Stimulated activated CD8-positive, alpha-beta memory T cell treated with anti-CD3 and anti-CD28 coated beads, Interleukin-12 subunit alpha, Interleukin-12 subunit beta, amount 100 ng/mL, for 24 hours (primary cell): ENCODE measurements around the gene PHF1.
A peak's percentile ranks its signal among the peaks of the same experiment; 100 is the strongest.

Source experiments
- DNase-seq: peaks from one replicate; pipeline ENCODE4 v3.0.0-alpha.2; 2020; ENCODE audit errors: extremely low read depth

The PHF1 gene

GRCh38 chr6:33417903-33418689 is 7.3 kb downstream of the PHF1 start, which contains the start of gene CUTA:
Gene CUTA, minus strand, starts transcription at chr6:33418107. Its CDS starts 107 bp downstream, at chr6:33418000.
- DNase-seq, result peak; percentile 97

- no peak for DNase-seq
Observed at GRCh38 chr6:33418690-33419291, 8.0 kb downstream of the PHF1 start.

GRCh38 chr6:33419580-33420490 is 9.0 kb downstream of the PHF1 start, which contains the start of gene SYNGAP1:
Gene SYNGAP1, plus strand, starts transcription at chr6:33420065. Its CDS starts 200 bp downstream, at chr6:33420265.
- no peak for DNase-seq

GRCh38 chr6:33420491-33421343 is 9.9 kb downstream of the PHF1 start:
- DNase-seq, result no peak

GRCh38 chr6:33421344-33421643 is 10.5 kb downstream of the PHF1 start:
- no peak for DNase-seq

- DNase-seq, result no peak
Observed at GRCh38 chr6:33423777-33424176, 13.0 kb downstream of the PHF1 start.

GRCh38 chr6:33424855-33425667 is 14.2 kb downstream of the PHF1 start:
- no peak for DNase-seq

- no peak for DNase-seq
Observed at GRCh38 chr6:33425668-33426577, 15.1 kb downstream of the PHF1 start.

- no peak for DNase-seq
Observed at GRCh38 chr6:33426590-33427511, 16.0 kb downstream of the PHF1 start.

- no peak for DNase-seq
Observed at GRCh38 chr6:33427585-33428223, 16.9 kb downstream of the PHF1 start.

GRCh38 chr6:33428224-33428965 is 17.6 kb downstream of the PHF1 start:
- no peak for DNase-seq

GRCh38 chr6:33428966-33429749 is 18.3 kb downstream of the PHF1 start:
- DNase-seq, result no peak

GRCh38 chr6:33429750-33430052 is 18.9 kb downstream of the PHF1 start:
- DNase-seq, result no peak

- no peak for DNase-seq
Observed at GRCh38 chr6:33430334-33430733, 19.5 kb downstream of the PHF1 start.

- DNase-seq, result peak; percentile 70
Observed at GRCh38 chr6:33430991-33431879, 20.4 kb downstream of the PHF1 start.
